ENCODE data around the gene BRD8. TPM values are rescaled to one million over a fixed set of nuclear protein-coding genes. Genes with fewer than 3 reads are reported as not detected.
"Not testable (repeated sequence)": the region's sequence is repeated elsewhere in the genome, so short reads cannot be mapped to it uniquely, and the experiment has no call there.

The BRD8 gene
- total RNA-seq, 1 donor from 2014 or later, result 33.1 TPM

DNA sequence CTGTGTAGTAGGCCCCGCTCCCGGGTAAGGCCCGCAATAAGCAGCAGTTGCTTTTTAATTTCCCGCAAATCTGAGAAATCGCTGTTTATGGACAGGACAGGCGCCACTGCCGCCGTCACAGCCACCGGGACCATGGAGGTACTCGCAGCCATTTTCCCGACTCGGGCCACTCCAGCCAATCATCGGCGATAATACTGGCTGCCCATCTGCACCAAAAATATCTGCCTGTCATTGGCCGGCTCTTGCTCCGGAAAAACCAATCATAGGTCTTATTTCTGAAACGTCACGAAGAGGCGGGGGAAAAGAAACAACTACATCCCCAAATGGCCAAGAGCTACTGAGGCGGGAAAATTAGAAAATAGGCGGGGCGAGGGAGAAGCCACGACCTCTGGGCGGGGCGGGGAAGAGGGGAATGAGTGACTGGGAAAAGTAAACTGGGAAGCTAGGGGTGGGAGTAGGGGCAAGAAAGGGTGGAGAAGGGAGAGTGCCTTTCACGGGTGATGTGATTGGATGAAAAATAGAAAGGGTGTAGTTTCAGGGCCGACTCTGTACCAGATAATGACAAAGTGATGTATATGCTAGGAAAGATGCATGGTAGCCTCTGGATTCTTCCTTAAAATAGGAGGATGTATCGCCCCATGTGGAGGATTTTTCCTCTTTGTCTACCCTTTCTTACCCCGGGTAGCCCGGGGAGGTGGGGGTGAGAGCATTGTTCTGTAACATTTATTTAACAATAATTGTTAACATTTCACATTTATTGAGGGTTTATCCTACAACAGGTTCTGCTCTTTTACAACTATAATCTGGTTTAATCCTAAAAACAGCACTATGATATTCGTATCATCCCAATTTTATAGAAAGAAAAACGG lies 35.0 kb upstream of the BRD8 start, which contains the start of gene CDC23:
CDC23 (minus strand) TSS at position 163 of the 869 bp plus-strand sequence; CDS start at position 152, 11 bp downstream.
- Mint-ChIP-seq H3K9me3 (ENCODE audit: low read depth) (no peaks in the 10 kb centered on the region), H3K4me3 (ENCODE audit: unreplicated experiment) (peak within 1 kb of the TSS; percentile 100), H3K27me3 (ENCODE audit: low read depth) (no peaks in the 10 kb centered on the region), H3K4me1 (ENCODE audit: low read depth) (peaks cover 24% of the 10 kb centered on the region), H3K27ac (ENCODE audit: unreplicated experiment) (peak within 1 kb of the TSS; percentile 99), H3K36me3 (ENCODE audit: low read depth) (no peaks in the 10 kb centered on the region)
- peak; percentile 94 for DNase-seq (ENCODE audit: low spot score)
- TF ChIP-seq, protein P1, sequence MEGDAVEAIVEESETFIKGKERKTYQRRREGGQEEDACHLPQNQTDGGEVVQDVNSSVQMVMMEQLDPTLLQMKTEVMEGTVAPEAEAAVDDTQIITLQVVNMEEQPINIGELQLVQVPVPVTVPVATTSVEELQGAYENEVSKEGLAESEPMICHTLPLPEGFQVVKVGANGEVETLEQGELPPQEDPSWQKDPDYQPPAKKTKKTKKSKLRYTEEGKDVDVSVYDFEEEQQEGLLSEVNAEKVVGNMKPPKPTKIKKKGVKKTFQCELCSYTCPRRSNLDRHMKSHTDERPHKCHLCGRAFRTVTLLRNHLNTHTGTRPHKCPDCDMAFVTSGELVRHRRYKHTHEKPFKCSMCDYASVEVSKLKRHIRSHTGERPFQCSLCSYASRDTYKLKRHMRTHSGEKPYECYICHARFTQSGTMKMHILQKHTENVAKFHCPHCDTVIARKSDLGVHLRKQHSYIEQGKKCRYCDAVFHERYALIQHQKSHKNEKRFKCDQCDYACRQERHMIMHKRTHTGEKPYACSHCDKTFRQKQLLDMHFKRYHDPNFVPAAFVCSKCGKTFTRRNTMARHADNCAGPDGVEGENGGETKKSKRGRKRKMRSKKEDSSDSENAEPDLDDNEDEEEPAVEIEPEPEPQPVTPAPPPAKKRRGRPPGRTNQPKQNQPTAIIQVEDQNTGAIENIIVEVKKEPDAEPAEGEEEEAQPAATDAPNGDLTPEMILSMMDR (IDR thresholded peaks at IDR 0.05), result no peak

DNA sequence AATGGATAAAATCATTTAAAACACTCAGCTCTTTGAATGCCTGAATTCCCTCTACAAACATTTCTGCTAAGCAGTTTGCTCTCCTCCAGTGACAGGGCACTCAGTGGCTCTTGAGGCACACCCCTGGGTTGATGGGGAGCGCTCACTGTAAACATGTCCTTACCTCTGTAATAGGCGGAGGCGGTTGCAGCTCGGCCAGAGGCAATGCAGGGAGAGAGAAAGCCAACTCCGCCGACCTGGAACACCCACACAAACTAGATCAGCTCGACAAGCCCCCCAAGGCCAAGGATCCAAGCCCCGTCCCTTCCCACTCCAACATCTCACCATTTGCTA lies 34.4 kb upstream of the BRD8 start:
- Mint-ChIP-seq H3K36me3 (ENCODE audit: low read depth) (no peaks in the 10 kb centered on the region), H3K4me1 (ENCODE audit: low read depth) (peaks cover 24% of the 10 kb centered on the region)
- TF ChIP-seq, protein P1 (IDR thresholded peaks at IDR 0.05), result peak; percentile 7

DNA sequence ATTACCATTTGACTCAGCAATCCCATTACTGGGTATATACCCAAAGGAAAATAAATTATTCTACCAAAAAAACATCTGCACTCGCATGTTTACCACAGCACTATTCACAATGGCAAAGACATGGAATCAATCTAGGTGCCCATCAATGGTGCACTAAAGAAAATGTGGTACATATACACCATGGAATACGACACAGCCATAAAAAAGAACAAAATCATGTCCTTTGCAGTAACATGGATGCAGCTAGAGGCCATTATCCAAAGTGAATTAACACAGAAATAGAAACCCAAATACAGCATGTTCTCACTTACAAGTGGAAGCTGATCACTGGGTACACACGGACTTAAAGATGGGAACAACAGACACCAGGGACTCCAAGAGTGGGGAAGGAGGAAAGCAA lies 32.6 kb upstream of the BRD8 start:
- H3K4me1 Mint-ChIP-seq (ENCODE audit: low read depth), result peaks cover 24% of the 10 kb centered on the region
- no peak overlapping the region for H3K4me3 Mint-ChIP-seq (ENCODE audit: unreplicated experiment)
- no peaks in the 10 kb centered on the region for H3K27me3 Mint-ChIP-seq (ENCODE audit: low read depth)
- DNase-seq (ENCODE audit: low spot score), result no peak
- H3K9me3 Mint-ChIP-seq (ENCODE audit: low read depth), result no peaks in the 10 kb centered on the region
- no peak overlapping the region for H3K27ac Mint-ChIP-seq (ENCODE audit: unreplicated experiment)
- TF ChIP-seq, protein P1 (IDR thresholded peaks at IDR 0.05), result no peak
- H3K36me3 Mint-ChIP-seq (ENCODE audit: low read depth), result no peaks in the 10 kb centered on the region

More for the DNA sequence above, 34.4 kb upstream of the BRD8 start:
- Mint-ChIP-seq H3K9me3 (ENCODE audit: low read depth) (no peaks in the 10 kb centered on the region), H3K27ac (ENCODE audit: unreplicated experiment) (peak overlapping the region; percentile 99), H3K4me3 (ENCODE audit: unreplicated experiment) (peak overlapping the region; percentile 100), H3K27me3 (ENCODE audit: low read depth) (no peaks in the 10 kb centered on the region)
- no peak for DNase-seq (ENCODE audit: low spot score)

DNA sequence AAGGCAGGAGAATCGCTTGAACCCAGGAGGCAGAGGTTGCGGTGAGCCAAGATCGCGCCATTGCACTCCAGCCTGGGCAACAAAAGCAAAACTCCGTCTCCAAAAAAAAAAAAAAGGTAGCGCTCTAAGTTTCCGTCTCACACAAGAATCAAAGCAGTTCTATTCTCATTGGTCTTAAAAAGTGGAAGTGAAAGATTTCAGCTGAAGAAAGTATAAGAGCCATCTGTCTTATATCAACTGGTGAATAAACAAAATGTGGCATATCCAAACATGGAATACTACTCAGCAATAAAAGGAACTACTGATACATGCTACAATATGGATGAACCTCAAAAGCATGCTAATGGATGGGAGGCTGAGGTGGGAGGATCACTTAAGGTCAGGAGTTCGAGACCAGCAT lies 15.4 kb upstream of the BRD8 start:
- H3K27ac Mint-ChIP-seq (ENCODE audit: unreplicated experiment); DNase-seq (ENCODE audit: low spot score); H3K9me3 Mint-ChIP-seq (ENCODE audit: low read depth); H3K27me3 Mint-ChIP-seq (ENCODE audit: low read depth); H3K4me3 Mint-ChIP-seq (ENCODE audit: unreplicated experiment); H3K4me1 Mint-ChIP-seq (ENCODE audit: low read depth): not testable (repeated sequence)
- H3K36me3 Mint-ChIP-seq (ENCODE audit: low read depth), result peaks cover 25% of the 10 kb centered on the region

DNA sequence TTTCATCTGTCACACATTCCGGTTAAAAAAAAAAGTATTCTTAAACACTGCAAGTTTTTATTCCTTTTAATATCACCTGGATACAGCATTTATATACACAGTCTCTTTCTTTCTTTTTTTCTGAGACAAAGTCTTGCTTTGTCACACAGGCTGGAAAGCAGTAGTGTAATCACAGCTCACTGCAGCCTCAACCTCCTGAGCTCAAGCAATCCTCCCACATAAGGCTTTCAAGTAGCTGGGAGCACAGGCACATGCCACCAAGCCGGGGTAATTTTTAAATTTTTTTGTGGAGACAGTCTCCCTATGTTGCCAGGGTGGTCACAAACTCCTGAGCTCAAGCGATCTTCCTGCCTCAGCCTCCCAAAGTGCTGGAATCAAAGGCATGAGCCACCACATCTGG lies 14.4 kb upstream of the BRD8 start:
- TF ChIP-seq, protein P1 (IDR thresholded peaks at IDR 0.05), result no peak
- H3K4me1 Mint-ChIP-seq (ENCODE audit: low read depth), result no peaks in the 10 kb centered on the region
- DNase-seq (ENCODE audit: low spot score), result no peak
- peaks cover 22% of the 10 kb centered on the region for H3K36me3 Mint-ChIP-seq (ENCODE audit: low read depth)
- H3K4me3 Mint-ChIP-seq (ENCODE audit: unreplicated experiment), result no peak overlapping the region
- H3K27ac Mint-ChIP-seq (ENCODE audit: unreplicated experiment), result no peak overlapping the region
- H3K9me3 Mint-ChIP-seq (ENCODE audit: low read depth), result no peaks in the 10 kb centered on the region
- no peaks in the 10 kb centered on the region for H3K27me3 Mint-ChIP-seq (ENCODE audit: low read depth)

DNA sequence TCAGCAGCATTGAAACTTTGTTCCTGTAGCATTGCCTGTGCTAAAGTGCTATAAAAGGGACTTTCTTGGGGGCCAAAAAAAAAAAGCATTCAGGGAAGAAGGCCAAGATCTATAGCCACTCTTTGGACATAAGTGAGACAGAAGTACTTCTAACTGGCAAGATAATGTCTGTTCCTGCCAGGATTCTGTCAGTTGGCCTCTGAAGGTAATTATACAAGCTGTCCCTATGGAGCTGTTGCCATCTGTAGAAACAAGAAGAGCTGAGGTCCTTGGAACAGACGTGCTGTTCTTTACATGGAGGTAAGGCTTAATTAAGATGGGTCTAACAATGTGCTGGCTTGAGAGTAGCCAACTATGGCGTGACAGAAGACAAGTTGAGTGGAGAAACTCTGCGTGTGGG lies 10.2 kb upstream of the BRD8 start:
- H3K36me3 Mint-ChIP-seq (ENCODE audit: low read depth), result peaks cover 25% of the 10 kb centered on the region
- TF ChIP-seq, protein P1 (IDR thresholded peaks at IDR 0.05), result no peak
- no peaks in the 10 kb centered on the region for H3K27me3 Mint-ChIP-seq (ENCODE audit: low read depth)
- H3K4me1 Mint-ChIP-seq (ENCODE audit: low read depth), result no peaks in the 10 kb centered on the region
- no peak overlapping the region for H3K27ac Mint-ChIP-seq (ENCODE audit: unreplicated experiment)
- H3K9me3 Mint-ChIP-seq (ENCODE audit: low read depth), result no peaks in the 10 kb centered on the region
- no peak for DNase-seq (ENCODE audit: low spot score)
- H3K4me3 Mint-ChIP-seq (ENCODE audit: unreplicated experiment), result no peak overlapping the region

All from chondrocyte (in vitro differentiated cells).